WERI-Rb-1 (cell line): Measurements from ENCODE around the gene NUTF2.

ENCODE experiments used
- DNase-seq: peaks from one replicate; pipeline ENCODE4 v3.0.0-alpha.2; 2020
- H3K27ac ChIP-seq: fragments of 250-450 bp; sonication (Bioruptor Pico); 2 replicates; pipeline ENCODE4 v1.5.1; 2020; ENCODE audit warnings: mild to moderate bottlenecking, moderate library complexity
- H3K27me3 ChIP-seq: fragments of 250-450 bp; sonication (Bioruptor Pico); 2 replicates; pipeline ENCODE4 v1.5.1; 2021; ENCODE audit warnings: mild to moderate bottlenecking, low read depth, moderate library complexity; ENCODE audit not compliant: insufficient read depth, severe bottlenecking
- H3K36me3 ChIP-seq: fragments of 250-450 bp; sonication (Bioruptor Pico); 2 replicates; pipeline ENCODE4 v1.5.1; 2020; ENCODE audit warnings: mild to moderate bottlenecking, moderate library complexity
- H3K4me3 ChIP-seq: 2 replicates; pipeline ENCODE4 v1.5.1; 2011; ENCODE audit warnings: low read depth, mild to moderate bottlenecking, control low read depth, low read length
- H3K9me3 ChIP-seq: fragments of 250-450 bp; sonication (Bioruptor Pico); 2 replicates; pipeline ENCODE4 v1.5.1; 2021; ENCODE audit warnings: mild to moderate bottlenecking, moderate library complexity; ENCODE audit not compliant: severe bottlenecking
- TF ChIP-seq, protein P1 (sequence below): IDR thresholded peaks from 2 replicates; pipeline ENCODE4 v1.5.1; 2011; ENCODE audit warnings: low read depth, mild to moderate bottlenecking, control low read depth, inconsistent platforms, low read length

Gene NUTF2

DNA sequence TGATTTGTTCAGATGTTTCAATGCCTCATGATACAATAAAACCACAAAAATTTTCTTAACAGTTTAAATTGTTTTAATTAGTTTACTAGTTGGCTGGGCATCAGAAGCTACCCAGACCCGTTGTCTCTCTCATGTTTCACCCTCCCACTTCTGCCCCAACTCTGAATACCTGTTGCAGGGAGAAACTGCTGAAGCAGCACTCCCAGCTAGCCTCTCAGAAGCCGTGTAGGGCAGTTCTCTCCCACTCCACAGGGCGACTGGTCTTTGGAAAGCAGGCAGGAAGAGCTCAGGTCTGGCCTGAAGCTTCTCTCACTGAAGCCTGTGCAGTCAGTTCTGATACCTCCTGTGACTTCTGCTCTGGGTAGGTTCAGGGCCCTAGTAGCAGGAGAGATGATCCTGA lies 24.5 kb downstream of the NUTF2 start:
- H3K27ac ChIP-seq, result no peak overlapping the region
- DNase-seq, result no peak
- H3K9me3 ChIP-seq, result no peaks in the 10 kb centered on the region
- H3K36me3 ChIP-seq, result peaks cover 71% of the 10 kb centered on the region
- H3K4me3 ChIP-seq, result no peak overlapping the region
- TF ChIP-seq, protein P1, sequence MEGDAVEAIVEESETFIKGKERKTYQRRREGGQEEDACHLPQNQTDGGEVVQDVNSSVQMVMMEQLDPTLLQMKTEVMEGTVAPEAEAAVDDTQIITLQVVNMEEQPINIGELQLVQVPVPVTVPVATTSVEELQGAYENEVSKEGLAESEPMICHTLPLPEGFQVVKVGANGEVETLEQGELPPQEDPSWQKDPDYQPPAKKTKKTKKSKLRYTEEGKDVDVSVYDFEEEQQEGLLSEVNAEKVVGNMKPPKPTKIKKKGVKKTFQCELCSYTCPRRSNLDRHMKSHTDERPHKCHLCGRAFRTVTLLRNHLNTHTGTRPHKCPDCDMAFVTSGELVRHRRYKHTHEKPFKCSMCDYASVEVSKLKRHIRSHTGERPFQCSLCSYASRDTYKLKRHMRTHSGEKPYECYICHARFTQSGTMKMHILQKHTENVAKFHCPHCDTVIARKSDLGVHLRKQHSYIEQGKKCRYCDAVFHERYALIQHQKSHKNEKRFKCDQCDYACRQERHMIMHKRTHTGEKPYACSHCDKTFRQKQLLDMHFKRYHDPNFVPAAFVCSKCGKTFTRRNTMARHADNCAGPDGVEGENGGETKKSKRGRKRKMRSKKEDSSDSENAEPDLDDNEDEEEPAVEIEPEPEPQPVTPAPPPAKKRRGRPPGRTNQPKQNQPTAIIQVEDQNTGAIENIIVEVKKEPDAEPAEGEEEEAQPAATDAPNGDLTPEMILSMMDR, result no peak
- no peaks in the 10 kb centered on the region for H3K27me3 ChIP-seq

DNA sequence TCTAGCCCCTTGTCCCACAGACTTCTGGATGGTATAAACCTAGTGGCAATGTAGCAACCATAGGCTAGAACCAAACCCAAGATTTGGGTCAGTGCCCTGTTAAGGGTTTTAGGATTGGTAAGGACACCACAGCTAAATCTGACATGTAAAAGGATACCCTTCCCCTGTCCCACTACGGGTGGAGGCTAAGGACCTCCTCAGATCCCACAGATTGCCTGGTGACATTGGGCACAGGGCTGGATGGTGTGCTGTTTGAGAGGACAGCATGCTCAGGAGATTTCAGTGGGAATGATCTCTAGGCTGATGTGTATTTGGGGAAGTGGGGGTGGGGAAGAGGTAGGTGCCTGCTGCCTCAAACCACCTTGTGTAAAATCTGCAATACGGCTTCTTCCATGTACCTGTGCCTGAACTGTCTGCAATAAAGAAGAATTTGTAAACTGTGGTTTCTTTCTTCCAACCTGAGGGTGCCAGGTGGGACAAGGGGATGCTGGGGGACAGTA lies 25.4 kb downstream of the NUTF2 start:
- H3K36me3 ChIP-seq, result peaks cover 71% of the 10 kb centered on the region
- no peak for DNase-seq
- TF ChIP-seq, protein P1, result no peak
- H3K4me3 ChIP-seq, result no peak overlapping the region
- peak overlapping the region; percentile 87 for H3K27ac ChIP-seq
- H3K9me3 ChIP-seq, result no peaks in the 10 kb centered on the region
- H3K27me3 ChIP-seq, result no peaks in the 10 kb centered on the region

DNA sequence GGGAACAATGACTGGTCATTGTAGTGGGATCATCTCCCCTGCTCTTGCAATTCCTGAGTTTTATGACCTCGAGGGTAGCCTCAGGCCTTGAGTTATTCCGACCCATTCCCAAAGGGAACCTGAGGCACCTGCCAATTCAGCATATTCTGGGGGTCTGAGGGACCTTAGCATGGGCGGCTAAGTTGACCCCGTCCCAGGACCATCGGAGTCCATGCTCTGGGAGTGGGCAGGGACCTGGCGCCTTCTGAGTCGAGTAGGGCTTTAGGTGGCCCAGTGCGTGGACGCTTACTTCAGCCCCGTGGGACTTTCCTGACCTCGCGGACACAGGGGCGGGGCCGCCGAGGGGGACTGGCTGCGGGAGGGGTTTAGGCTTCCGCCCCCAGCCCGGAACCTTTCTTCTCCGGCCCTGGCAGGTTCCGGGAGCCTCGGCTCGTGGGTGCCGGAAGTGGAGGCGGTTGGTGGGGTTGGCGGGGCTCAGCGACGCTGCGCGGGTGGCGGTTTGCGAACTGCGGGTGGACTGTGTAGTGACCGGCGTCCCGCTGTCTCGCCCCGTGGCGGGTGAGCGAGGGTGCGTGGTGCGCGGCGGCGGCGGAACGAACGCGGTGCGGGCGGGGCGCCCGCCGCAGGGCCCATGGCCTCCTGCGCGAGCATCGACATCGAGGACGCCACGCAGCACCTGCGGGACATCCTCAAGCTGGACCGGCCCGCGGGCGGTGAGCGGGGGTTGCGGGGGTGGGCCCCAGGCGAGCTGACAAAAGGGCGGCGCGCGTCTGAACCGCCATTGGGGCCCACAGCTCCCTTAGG lies 26.1 kb downstream of the NUTF2 start, which contains the start of gene EDC4:
TSS of gene EDC4 (plus strand) at position 422 of the 804 bp plus-strand sequence. CDS start at position 632, 210 bp downstream.
- H3K36me3 ChIP-seq, result peaks cover 71% of the 10 kb centered on the region
- peak within 1 kb of the TSS; percentile 87 for H3K27ac ChIP-seq
- TF ChIP-seq, protein P1, result no peak
- no peaks in the 10 kb centered on the region for H3K9me3 ChIP-seq
- DNase-seq, result peak; percentile 88
- H3K27me3 ChIP-seq, result no peaks in the 10 kb centered on the region
- peak within 1 kb of the TSS; percentile 87 for H3K4me3 ChIP-seq

DNA sequence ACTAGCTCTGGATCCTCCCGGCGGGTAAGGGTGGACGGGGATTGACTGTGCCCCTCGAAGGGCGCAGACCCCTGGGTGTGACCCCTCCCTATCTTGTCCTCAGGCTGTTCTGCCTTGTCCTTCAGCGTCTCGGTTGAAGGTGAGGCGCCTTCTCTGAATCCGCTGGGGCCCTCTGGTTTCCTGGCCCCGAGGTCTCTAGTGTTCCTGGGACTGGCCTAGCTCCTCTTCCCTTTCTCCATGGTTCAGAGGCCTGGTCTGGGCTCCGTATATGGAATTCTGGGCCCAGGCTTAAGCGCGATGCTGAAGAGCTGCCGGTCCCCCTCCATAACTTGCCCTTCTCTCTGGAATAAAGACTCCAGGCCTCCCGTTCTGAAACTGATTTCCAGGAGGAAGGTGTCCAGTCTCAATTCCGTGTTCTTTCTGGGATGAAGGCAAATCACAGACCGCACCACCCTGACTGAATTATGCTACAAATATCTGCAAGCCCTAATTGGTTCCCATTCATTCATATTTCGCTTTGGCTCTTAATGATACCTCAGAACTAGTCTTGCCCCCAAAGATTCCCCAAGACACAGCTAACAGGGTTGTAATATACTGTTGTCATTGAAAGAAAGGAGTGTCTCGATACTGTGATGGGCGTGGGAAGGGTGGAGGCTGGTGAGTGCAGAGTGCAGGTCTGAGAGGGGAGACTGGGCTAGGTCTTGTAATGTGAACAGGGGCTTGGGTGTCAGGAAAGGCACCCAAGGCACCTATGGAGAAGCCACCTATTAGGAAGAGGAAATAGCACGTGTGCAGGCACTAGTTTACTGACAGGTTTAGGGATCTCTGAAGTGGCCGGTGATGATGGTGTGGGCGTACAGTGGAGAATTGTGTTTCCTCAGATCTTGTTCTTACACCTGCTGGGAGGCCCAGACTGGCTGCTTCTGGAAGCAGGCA lies 27.0 kb downstream of the NUTF2 start:
- DNase-seq, result no peak
- Histone ChIP-seq H3K36me3 (peaks cover 71% of the 10 kb centered on the region), H3K9me3 (no peaks in the 10 kb centered on the region), H3K27ac (peak overlapping the region; percentile 87), H3K27me3 (no peaks in the 10 kb centered on the region), H3K4me3 (peak overlapping the region; percentile 87)
- TF ChIP-seq, protein P1, result no peak

DNA sequence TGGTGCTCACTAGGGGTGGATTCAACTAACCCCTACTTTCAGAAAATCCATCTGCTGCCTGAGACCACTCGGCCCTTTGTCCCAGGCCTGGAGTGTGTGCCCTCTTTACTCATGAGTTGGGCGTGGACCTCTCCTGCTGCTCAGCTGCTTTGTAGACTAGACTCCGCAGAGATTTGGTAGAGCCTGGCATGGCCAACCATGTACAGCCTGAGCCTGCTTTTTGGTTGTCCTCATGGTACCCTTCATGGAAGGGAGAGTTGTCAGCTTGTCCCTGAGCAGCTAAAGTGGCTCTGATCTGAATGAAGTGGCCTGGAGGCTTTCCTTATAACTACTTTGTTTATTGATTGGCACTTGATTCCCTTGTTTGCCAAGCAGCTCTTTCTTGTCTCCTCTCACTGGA lies 27.6 kb downstream of the NUTF2 start:
- TF ChIP-seq, protein P1, result no peak
- Histone ChIP-seq H3K27ac (no peak overlapping the region), H3K36me3 (peaks cover 73% of the 10 kb centered on the region), H3K9me3 (no peaks in the 10 kb centered on the region), H3K27me3 (no peaks in the 10 kb centered on the region), H3K4me3 (no peak overlapping the region)
- no peak for DNase-seq
